Measurements from ENCODE around the gene ELP5.
A peak's percentile ranks its signal among the peaks of the same experiment; 100 is the strongest.

The ELP5 gene

GRCh38 chr17:7258731-7259554, 6.9 kb downstream of the ELP5 start:
- no peak for DNase-seq

- no peak for DNase-seq
These were observed 7.5 kb downstream of the ELP5 start for GRCh38 chr17:7259555-7259889.

- DNase-seq, result no peak
These were observed 8.1 kb downstream of the ELP5 start for GRCh38 chr17:7260151-7260550.

GRCh38 chr17:7260651-7261378, 8.8 kb downstream of the ELP5 start:
- DNase-seq, result no peak

- no peak for DNase-seq
These were observed 9.6 kb downstream of the ELP5 start for GRCh38 chr17:7261379-7262191.

- DNase-seq, result no peak
These were observed 10.3 kb downstream of the ELP5 start, which contains the start of gene CLDN7 for GRCh38 chr17:7262192-7262934. Gene CLDN7, minus strand, starts transcription at chr17:7262478. Its CDS starts 435 bp downstream, at chr17:7262043.

- no peak for DNase-seq
These were observed 11.2 kb downstream of the ELP5 start for GRCh38 chr17:7262935-7263800.

GRCh38 chr17:7263801-7264078, 11.7 kb downstream of the ELP5 start:
- no peak for DNase-seq

GRCh38 chr17:7266784-7267183, 14.8 kb downstream of the ELP5 start:
- no peak for DNase-seq

GRCh38 chr17:7279448-7279847, 27.4 kb downstream of the ELP5 start:
- DNase-seq, result no peak

- peak; percentile 74 for DNase-seq
These were observed 28.6 kb downstream of the ELP5 start for GRCh38 chr17:7280519-7281073.

- peak; percentile 64 for DNase-seq
These were observed 29.3 kb downstream of the ELP5 start, which contains the start of gene SLC2A4 for GRCh38 chr17:7281074-7281952. Gene SLC2A4, plus strand, starts transcription at chr17:7281718. Its CDS starts 217 bp downstream, at chr17:7281935.

- no peak for DNase-seq
These were observed 30.1 kb downstream of the ELP5 start for GRCh38 chr17:7281953-7282751.

- no peak for DNase-seq
These were observed 30.8 kb downstream of the ELP5 start for GRCh38 chr17:7282752-7283321.

- DNase-seq, result no peak
These were observed 31.6 kb downstream of the ELP5 start for GRCh38 chr17:7283471-7284216.

- no peak for DNase-seq
These were observed 32.9 kb downstream of the ELP5 start for GRCh38 chr17:7284911-7285310.

- DNase-seq, result no peak
These were observed 33.7 kb downstream of the ELP5 start for GRCh38 chr17:7285679-7286078.
